HEK293 (cell line): Measurements from ENCODE around the gene CHN1.
A peak's percentile ranks its signal among the peaks of the same experiment; 100 is the strongest.

Source experiments
- CTCF ChIA-PET: fragments of 350-600 bp; formaldehyde crosslinking; extraction: SDS; loops from one replicate; lab custom pipeline; 2021; ENCODE audit warnings: antibody characterized with exemption; lab: Yijun Ruan, JAX
- POLR2A ChIA-PET: fragments of 300-600 bp; formaldehyde crosslinking; extraction: SDS; loops from one replicate; lab custom pipeline; 2020; ENCODE audit warnings: antibody characterized with exemption, inconsistent platforms; lab: Yijun Ruan, JAX
- H3K27ac ChIP-seq: fragments of 200-500 bp; sonication (Bioruptor generic); 2 replicates; pipeline ENCODE4 v1.5.1; 2014; ENCODE audit warnings: low read depth, low read length, control low read depth, inconsistent platforms; ENCODE audit errors: extremely low read depth
- H3K36me3 ChIP-seq, 2 experiments: fragments of 200-500 bp in 1 of 2; sonication (Bioruptor generic) in 1 of 2; 1 replicate in 1 of 2; 2 replicates in 1 of 2; pipeline ENCODE4 v1.5.1; 2014 to 2017; ENCODE audit warnings: inconsistent platforms in 2 of 2, low read length in 2 of 2; ENCODE audit not compliant: control insufficient read depth in 2 of 2, insufficient read depth in 1 of 2
- H3K4me1 ChIP-seq: fragments of 200-500 bp; sonication (Bioruptor generic); 2 replicates; pipeline ENCODE4 v1.5.1; 2014; ENCODE audit warnings: mild to moderate bottlenecking, low read length, inconsistent platforms; ENCODE audit not compliant: control insufficient read depth, insufficient read depth
- H3K4me3 ChIP-seq: 2 replicates; pipeline ENCODE4 v1.5.1; 2011; ENCODE audit warnings: low read depth, mild to moderate bottlenecking, control low read depth, low read length, moderate library complexity
- H3K9me3 ChIP-seq: fragments of 200-500 bp; sonication (Bioruptor generic); 2 replicates; pipeline ENCODE4 v1.5.1; 2014; ENCODE audit warnings: low read depth, low read length, inconsistent platforms; ENCODE audit not compliant: control insufficient read depth, insufficient read depth
- EGR2 ChIP-seq: fragments of 450-650 bp; formaldehyde crosslinking; IDR thresholded peaks from 2 replicates; pipeline ENCODE4 v1.5.1; 2016; ENCODE audit warnings: low read depth, missing biosample characterization, missing genetic modification characterization
- IKZF3 ChIP-seq: fragments of 450-650 bp; IDR thresholded peaks from 2 replicates; pipeline ENCODE4 v1.5.0; 2018; ENCODE audit warnings: missing biosample characterization, mild to moderate bottlenecking, missing genetic modification characterization, moderate library complexity
- KLF16 ChIP-seq: fragments of 450-650 bp; formaldehyde crosslinking; IDR thresholded peaks from 2 replicates; pipeline ENCODE4 v1.5.1; 2017; ENCODE audit warnings: missing biosample characterization, missing genetic modification characterization
- PRDM1 ChIP-seq: fragments of 450-650 bp; formaldehyde crosslinking; IDR thresholded peaks from 2 replicates; pipeline ENCODE4; 2016; ENCODE audit warnings: missing biosample characterization, missing genetic modification characterization
- REPIN1 ChIP-seq: fragments of 450-650 bp; formaldehyde crosslinking; IDR thresholded peaks from 2 replicates; pipeline ENCODE4 v1.5.1; 2017; ENCODE audit warnings: missing biosample characterization, missing genetic modification characterization, low read depth
- SP7 ChIP-seq: fragments of 450-650 bp; formaldehyde crosslinking; IDR thresholded peaks from 2 replicates; pipeline ENCODE4 v1.5.1; 2016; ENCODE audit warnings: missing biosample characterization, missing genetic modification characterization
- YY2 ChIP-seq: fragments of 450-650 bp; formaldehyde crosslinking; IDR thresholded peaks from 2 replicates; pipeline ENCODE4 v1.5.1; 2016; ENCODE audit warnings: missing biosample characterization, missing genetic modification characterization
- ZBTB8A ChIP-seq: fragments of 450-650 bp; formaldehyde crosslinking; IDR thresholded peaks from 2 replicates; pipeline ENCODE4 v1.5.1; 2016; ENCODE audit warnings: missing biosample characterization, missing genetic modification characterization
- ZEB2 ChIP-seq: fragments of 450-650 bp; formaldehyde crosslinking; IDR thresholded peaks from 2 replicates; pipeline ENCODE4 v1.5.1; 2016; ENCODE audit warnings: missing biosample characterization, missing genetic modification characterization
- ZNF132 ChIP-seq: fragments of 450-650 bp; formaldehyde crosslinking; IDR thresholded peaks from 2 replicates; pipeline ENCODE4 v1.5.1; 2017; ENCODE audit warnings: missing biosample characterization, missing genetic modification characterization, borderline replicate concordance
- ZNF157 ChIP-seq: fragments of 450-650 bp; formaldehyde crosslinking; IDR thresholded peaks from 2 replicates; pipeline ENCODE4 v1.5.1; 2016; ENCODE audit warnings: missing biosample characterization, missing genetic modification characterization
- ZNF16 ChIP-seq: fragments of 450-650 bp; formaldehyde crosslinking; IDR thresholded peaks from 2 replicates; pipeline ENCODE4 v1.5.1; 2016; ENCODE audit warnings: low read depth, missing biosample characterization, missing genetic modification characterization
- ZNF2 ChIP-seq: fragments of 450-650 bp; formaldehyde crosslinking; IDR thresholded peaks from 2 replicates; pipeline ENCODE4 v1.5.1; 2016; ENCODE audit warnings: missing biosample characterization, missing genetic modification characterization
- ZNF311 ChIP-seq: fragments of 450-650 bp; formaldehyde crosslinking; IDR thresholded peaks from 2 replicates; pipeline ENCODE4 v1.5.1; 2017; ENCODE audit warnings: missing biosample characterization, missing genetic modification characterization, borderline replicate concordance
- ZNF391 ChIP-seq: fragments of 450-650 bp; formaldehyde crosslinking; IDR thresholded peaks from 2 replicates; pipeline ENCODE4 v1.5.1; 2016; ENCODE audit warnings: low read depth, missing biosample characterization, missing genetic modification characterization, borderline replicate concordance
- ZNF48 ChIP-seq: fragments of 450-650 bp; formaldehyde crosslinking; IDR thresholded peaks from 2 replicates; pipeline ENCODE4 v1.5.1; 2016; ENCODE audit warnings: missing biosample characterization, missing genetic modification characterization
- ZNF571 ChIP-seq: fragments of 450-650 bp; formaldehyde crosslinking; IDR thresholded peaks from 2 replicates; pipeline ENCODE4 v1.5.0; 2017; ENCODE audit warnings: missing biosample characterization, missing genetic modification characterization
- ZNF585B ChIP-seq: fragments of 450-650 bp; formaldehyde crosslinking; IDR thresholded peaks from 2 replicates; pipeline ENCODE4 v1.5.1; 2016; ENCODE audit warnings: missing biosample characterization, missing genetic modification characterization
- ZNF658 ChIP-seq: fragments of 450-650 bp; formaldehyde crosslinking; IDR thresholded peaks from 2 replicates; pipeline ENCODE4; 2016; ENCODE audit warnings: missing biosample characterization, missing genetic modification characterization
- ZNF707 ChIP-seq: fragments of 450-650 bp; formaldehyde crosslinking; IDR thresholded peaks from 2 replicates; pipeline ENCODE4 v1.5.1; 2016; ENCODE audit warnings: missing biosample characterization, missing genetic modification characterization
- ZNF785 ChIP-seq: fragments of 450-650 bp; formaldehyde crosslinking; IDR thresholded peaks from 2 replicates; pipeline ENCODE4 v1.5.1; 2016; ENCODE audit warnings: missing biosample characterization, missing genetic modification characterization
- TF ChIP-seq, protein P1 (sequence below): fragments of 450-650 bp; formaldehyde crosslinking; IDR thresholded peaks from 2 replicates; pipeline ENCODE4 v1.5.1; 2016; ENCODE audit warnings: missing biosample characterization, missing genetic modification characterization
- TF ChIP-seq, protein P2 (sequence below): fragments of 450-650 bp; formaldehyde crosslinking; optimal IDR thresholded peaks from 2 replicates; pipeline ENCODE3; 2016; ENCODE audit warnings: missing biosample characterization, mild to moderate bottlenecking, missing genetic modification characterization
- TF ChIP-seq, protein P3 (sequence below): fragments of 450-650 bp; formaldehyde crosslinking; IDR thresholded peaks from 2 replicates; pipeline ENCODE4 v1.5.1; 2016; ENCODE audit warnings: missing biosample characterization, missing genetic modification characterization
- TF ChIP-seq, protein P4 (sequence below): fragments of 450-650 bp; formaldehyde crosslinking; IDR thresholded peaks from 2 replicates; pipeline ENCODE4 v1.5.1; 2016; ENCODE audit warnings: missing biosample characterization, missing genetic modification characterization

The CHN1 gene

DNA sequence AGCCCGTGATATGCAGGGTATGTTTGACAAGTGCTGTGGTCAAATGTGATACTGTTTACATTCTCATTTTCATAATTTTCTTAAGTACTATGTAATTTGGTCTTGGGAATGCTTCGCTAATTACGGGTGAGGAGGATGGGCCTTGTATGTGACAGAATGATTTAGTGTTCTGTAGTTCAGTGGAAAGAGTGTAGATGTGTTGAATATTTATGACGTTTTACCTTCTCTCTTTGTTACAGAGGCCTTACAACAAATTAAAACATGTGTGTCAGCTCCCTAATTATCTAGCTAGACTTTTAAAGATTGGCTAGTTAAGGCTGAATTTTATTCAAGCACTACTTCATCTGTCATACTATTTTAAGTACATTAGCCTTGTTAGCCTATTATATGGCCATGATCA, 230.3 kb downstream of the CHN1 start:
- no peaks in the 10 kb centered on the region for H3K4me1 ChIP-seq
- H3K36me3 ChIP-seq: no peaks in the 10 kb centered on the region
- TF ChIP-seq YY2 (tag by site-specific recombination) (no peak), SP7 (tag by site-specific recombination) (peak; percentile 87), ZNF2 (no peak), ZNF48 (tag by site-specific recombination) (no peak), IKZF3 (tag by site-specific recombination) (no peak)
- TF ChIP-seq, all 188 proteins: peak for 1
- CTCF ChIA-PET: interaction anchor here (0.7 to 3.3 kb wide), 6 partner anchors 10 to 921 kb away, joined by 3 to 24 read pairs (median 6); partner anchors contain the start of gene CHRNA1
- H3K4me3 ChIP-seq: no peak overlapping the region
- no peaks in the 10 kb centered on the region for H3K9me3 ChIP-seq
- POLR2A ChIA-PET: no interaction called here
- no peak overlapping the region for H3K27ac ChIP-seq

DNA sequence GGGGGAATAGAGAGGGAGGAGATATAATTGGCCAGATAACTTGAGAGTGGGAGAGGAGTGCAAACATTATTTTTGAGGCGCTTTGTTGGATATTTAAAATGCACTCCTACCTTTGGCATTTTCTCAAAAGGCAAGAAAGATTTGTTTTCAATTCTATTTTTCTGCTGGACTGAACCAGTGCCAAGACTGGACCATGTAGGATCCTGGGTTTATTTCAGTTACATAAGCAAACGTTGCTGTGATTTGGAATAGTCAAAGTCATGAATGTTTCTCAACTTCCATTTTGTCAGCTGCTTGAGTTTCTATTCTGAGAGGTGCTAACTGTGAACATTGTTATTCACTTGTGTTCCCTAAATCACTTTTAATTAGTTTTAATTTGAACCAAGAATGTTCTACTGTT, 232.0 kb downstream of the CHN1 start:
- Histone ChIP-seq H3K27ac (no peak overlapping the region), H3K36me3 (no peaks in the 10 kb centered on the region), H3K9me3 (no peaks in the 10 kb centered on the region), H3K4me1 (no peaks in the 10 kb centered on the region), H3K4me3 (no peak overlapping the region)
- ChIA-PET CTCF (interaction anchor here (0.7 to 4.3 kb wide), 8 partner anchors 9 to 337 kb away, joined by 3 to 142 read pairs (median 4); no protein-coding TSS in a partner anchor), POLR2A (no interaction called here)
- no peak for TF ChIP-seq ZBTB8A (tag by site-specific recombination)
- TF ChIP-seq ZNF391: no peak
- TF ChIP-seq ZNF132 (tag by site-specific recombination): no peak
- no peak for TF ChIP-seq EGR2
- no peak for TF ChIP-seq REPIN1
- no peak for TF ChIP-seq ZNF707 (tag by site-specific recombination)
- TF ChIP-seq ZNF785: no peak
- no peak for TF ChIP-seq ZNF157 (tag by site-specific recombination)
- no peak for TF ChIP-seq ZEB2 (tag by site-specific recombination)
- TF ChIP-seq ZNF16: no peak
- no peak for TF ChIP-seq PRDM1 (tag by site-specific recombination)
- TF ChIP-seq ZNF311 (tag by site-specific recombination): no peak
- TF ChIP-seq, protein P1, sequence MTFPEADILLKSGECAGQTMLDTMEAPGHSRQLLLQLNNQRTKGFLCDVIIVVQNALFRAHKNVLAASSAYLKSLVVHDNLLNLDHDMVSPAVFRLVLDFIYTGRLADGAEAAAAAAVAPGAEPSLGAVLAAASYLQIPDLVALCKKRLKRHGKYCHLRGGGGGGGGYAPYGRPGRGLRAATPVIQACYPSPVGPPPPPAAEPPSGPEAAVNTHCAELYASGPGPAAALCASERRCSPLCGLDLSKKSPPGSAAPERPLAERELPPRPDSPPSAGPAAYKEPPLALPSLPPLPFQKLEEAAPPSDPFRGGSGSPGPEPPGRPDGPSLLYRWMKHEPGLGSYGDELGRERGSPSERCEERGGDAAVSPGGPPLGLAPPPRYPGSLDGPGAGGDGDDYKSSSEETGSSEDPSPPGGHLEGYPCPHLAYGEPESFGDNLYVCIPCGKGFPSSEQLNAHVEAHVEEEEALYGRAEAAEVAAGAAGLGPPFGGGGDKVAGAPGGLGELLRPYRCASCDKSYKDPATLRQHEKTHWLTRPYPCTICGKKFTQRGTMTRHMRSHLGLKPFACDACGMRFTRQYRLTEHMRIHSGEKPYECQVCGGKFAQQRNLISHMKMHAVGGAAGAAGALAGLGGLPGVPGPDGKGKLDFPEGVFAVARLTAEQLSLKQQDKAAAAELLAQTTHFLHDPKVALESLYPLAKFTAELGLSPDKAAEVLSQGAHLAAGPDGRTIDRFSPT: no peak
- no peak for TF ChIP-seq ZNF571
- no peak for TF ChIP-seq ZNF658 (tag by site-specific recombination)
- TF ChIP-seq, protein P2, sequence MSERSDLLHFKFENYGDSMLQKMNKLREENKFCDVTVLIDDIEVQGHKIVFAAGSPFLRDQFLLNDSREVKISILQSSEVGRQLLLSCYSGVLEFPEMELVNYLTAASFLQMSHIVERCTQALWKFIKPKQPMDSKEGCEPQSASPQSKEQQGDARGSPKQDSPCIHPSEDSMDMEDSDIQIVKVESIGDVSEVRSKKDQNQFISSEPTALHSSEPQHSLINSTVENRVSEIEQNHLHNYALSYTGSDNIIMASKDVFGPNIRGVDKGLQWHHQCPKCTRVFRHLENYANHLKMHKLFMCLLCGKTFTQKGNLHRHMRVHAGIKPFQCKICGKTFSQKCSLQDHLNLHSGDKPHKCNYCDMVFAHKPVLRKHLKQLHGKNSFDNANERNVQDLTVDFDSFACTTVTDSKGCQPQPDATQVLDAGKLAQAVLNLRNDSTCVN (tag by site-specific recombination): no peak
- TF ChIP-seq, protein P3, sequence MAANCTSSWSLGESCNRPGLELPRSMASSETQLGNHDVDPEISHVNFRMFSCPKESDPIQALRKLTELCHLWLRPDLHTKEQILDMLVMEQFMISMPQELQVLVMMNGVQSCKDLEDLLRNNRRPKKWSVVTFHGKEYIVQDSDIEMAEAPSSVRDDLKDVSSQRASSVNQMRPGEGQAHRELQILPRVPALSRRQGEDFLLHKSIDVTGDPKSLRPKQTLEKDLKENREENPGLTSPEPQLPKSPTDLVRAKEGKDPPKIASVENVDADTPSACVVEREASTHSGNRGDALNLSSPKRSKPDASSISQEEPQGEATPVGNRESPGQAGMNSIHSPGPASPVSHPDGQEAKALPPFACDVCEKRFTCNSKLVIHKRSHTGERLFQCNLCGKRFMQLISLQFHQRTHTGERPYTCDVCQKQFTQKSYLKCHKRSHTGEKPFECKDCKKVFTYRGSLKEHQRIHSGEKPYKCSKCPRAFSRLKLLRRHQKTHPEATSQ (tag by site-specific recombination): no peak
- TF ChIP-seq, protein P4, sequence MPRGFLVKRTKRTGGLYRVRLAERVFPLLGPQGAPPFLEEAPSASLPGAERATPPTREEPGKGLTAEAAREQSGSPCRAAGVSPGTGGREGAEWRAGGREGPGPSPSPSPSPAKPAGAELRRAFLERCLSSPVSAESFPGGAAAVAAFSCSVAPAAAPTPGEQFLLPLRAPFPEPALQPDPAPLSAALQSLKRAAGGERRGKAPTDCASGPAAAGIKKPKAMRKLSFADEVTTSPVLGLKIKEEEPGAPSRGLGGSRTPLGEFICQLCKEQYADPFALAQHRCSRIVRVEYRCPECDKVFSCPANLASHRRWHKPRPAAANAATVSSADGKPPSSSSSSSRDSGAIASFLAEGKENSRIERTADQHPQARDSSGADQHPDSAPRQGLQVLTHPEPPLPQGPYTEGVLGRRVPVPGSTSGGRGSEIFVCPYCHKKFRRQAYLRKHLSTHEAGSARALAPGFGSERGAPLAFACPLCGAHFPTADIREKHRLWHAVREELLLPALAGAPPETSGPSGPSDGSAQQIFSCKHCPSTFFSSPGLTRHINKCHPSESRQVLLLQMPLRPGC (tag by site-specific recombination): no peak
- TF ChIP-seq KLF16 (tag by site-specific recombination): no peak
- TF ChIP-seq ZNF585B (tag by site-specific recombination): no peak
